ENCODE measurements around the gene C6orf136.

Gene C6orf136, protein sequence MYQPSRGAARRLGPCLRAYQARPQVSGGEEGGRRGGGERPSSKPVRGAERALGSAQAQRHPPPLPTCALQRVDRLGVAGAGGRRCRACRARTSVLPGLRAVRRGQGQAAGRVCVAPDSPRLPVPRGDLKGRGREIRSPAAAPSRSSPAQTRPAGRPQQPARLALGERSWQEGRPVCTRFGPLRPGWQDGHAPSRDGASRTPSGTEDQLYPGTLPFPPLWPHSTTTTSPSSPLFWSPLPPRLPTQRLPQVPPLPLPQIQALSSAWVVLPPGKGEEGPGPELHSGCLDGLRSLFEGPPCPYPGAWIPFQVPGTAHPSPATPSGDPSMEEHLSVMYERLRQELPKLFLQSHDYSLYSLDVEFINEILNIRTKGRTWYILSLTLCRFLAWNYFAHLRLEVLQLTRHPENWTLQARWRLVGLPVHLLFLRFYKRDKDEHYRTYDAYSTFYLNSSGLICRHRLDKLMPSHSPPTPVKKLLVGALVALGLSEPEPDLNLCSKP

GRCh38 chr6:30646450-30647241, at the start of gene C6orf136:
Gene C6orf136, plus strand, starts transcription at chr6:30647133. Its CDS starts 99 bp downstream, at chr6:30647232.
- DNase-seq: peak; percentile 95 to 97

DNA sequence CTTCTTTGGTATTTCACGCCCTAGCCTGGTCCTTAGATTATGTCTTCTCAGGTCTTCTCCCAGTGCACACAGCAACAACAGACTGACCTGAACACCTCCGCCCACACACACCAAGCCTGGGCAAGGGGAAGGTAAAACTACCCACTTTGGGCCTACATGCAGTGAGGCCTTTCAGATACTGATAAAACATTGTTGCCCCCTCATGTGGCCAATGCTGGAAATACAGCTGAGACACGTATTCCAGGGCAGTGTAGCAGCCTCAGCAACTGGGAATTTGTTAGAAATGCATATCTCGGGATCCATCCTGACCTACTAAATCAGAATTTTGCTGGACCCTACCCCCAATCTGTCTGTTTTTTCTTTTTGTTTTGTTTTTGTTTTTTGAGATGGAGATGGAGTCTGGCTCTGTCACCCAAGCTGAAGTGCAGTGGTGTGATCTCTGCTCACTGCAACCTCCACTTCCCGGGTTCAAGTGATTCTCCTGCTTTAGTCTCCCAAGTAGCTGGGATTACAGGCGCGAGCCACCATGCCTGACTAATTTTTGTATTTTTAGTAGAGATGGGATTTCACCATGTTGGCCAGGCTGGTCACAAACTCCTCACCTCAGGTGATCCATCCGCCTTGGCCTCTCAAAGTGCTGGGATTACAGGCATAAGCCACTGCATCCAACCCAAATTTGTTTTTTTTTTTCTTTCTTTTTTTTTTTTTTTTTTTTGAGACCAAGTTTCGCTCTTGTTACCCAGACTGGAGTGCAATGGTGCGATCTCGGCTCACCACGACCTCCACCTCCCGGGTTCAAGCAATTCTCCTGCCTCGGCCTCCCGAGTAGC, 49.4 kb upstream of the C6orf136 start:
- DNase-seq: peak; percentile 73 to 84

- no peak for DNase-seq
Measured at GRCh38 chr6:30598912-30599624, 47.9 kb upstream of the C6orf136 start.

DNA sequence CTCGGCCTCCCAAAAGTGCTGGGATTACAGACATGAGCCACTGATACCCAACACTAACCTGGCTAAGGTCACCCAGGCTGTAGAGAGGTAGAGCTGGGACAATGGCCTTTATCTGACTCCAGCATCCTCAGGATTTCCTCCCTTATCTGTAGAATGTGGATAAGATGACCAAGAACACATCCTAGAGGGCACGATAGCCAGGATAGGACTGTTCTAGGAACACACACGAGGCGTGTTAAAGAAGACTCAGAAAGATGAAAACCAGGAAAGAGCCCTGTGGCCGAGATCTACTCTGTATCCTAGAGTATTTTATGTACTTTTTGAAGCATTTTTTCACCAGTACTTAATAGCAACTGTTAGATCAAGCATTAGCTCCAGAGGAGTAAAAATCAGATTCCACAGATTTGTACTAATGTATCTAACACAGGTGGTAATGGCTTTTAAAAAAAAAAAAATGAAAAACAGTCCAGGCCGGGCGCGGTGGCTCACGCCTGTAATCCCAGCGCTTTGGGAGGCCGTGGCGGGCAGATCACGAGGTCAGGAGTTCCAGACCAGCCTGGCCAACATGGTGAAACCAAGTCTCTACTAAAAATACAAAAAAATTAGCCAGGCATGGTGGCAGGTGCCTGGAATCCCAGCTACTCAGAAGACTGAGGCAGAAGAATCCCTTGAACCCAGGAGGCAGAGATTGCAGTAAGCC, 47.2 kb upstream of the C6orf136 start:
- no peak for DNase-seq

GRCh38 chr6:30600451-30600961, 46.4 kb upstream of the C6orf136 start:
- DNase-seq: no peak

- DNase-seq: peak; percentile 26 to 31
Measured at GRCh38 chr6:30601436-30601814, 45.5 kb upstream of the C6orf136 start.

DNA sequence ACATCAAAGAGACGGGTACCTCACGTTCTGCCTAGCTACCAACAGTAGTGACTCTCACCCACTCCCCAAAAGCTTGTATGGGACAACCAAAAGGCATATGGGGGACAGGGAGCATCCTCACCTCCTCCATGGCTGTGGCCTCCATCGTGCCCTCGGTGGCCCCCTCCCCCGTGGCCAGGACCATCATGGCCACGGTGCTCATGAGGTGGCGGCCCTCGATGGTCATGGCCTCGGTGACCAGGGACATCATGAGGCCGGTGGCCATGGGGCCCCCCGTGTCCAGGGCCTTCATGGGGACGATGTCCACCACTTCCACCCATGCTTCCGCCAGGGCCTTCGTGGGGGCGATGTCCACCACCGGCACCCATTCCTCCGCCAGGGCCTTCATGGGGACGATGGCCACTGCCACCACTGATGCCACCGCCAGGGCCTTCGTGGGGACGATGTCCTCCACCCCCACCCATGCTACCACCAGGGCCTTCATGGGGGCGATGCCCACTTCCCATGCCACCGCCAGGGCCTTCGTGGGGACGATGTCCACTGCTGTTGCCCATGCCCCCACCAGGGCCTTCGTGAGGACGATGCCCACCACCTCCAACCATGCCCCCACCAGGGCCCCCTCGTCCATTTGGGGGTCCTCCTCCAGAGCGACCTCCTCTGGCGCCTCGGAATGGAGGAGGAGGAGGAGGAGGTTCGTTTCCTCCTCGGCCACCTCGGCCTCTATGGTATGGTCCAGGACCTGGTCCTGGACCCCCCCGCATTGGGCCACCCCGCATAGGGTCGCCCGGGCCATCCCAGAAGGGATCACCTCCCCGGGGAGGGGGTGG, 44.9 kb upstream of the C6orf136 start:
- no peak for DNase-seq

- no peak for DNase-seq
Measured at GRCh38 chr6:30603961-30604360, 43.0 kb upstream of the C6orf136 start.

DNA sequence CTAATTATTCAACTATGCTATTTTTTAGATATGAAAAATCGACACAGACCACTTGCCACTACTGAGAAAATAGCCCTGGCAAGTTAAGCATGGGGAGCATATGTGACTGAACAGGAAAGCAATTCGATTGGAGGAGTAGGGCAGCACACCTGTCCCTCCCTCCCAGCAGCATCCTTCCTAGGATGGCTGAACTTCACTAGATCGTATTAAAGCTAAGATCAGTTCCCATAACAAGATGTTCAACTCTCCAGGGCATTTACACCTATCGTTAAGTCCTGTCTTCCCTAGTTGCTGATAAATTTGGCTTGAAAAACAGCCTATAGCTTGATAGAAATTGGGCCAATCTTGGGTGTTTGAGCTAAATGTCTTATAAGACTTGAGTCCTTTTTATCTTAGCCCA, 36.9 kb upstream of the C6orf136 start:
- no peak for DNase-seq

DNA sequence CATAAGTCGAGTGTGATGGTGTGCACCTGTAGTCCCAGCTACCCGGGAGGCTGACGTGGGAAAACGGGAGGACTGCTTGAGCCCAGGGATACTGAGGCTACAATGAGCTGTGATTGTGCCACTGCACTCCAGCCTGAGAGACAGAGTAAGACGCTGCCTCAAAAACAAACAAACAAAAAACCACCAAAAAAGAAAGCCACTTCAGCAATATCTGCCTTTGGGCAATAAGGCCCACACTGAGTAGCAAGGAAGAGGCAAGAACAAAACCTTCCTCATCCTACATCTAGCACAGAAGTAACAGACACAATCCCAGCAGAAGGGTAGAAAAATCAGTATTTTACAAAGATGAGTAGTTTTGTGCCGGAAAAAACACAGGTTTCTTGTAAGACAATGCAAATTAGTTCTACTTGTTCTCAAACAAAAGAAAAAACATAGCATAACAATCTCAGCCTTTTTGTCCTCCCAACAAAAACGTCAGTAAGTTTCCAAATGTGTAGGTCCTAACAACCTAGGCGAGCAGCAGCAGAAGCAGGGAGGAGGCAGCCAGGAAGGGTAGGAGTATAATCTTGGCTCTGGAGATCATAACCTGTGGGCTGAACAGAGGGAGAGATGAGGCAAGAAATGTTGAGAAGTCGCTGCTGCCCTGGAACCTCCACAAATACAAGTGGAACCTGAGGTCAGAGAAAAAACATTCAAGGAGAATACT, 35.6 kb upstream of the C6orf136 start:
- no peak for DNase-seq

GRCh38 chr6:30611856-30612194, 35.1 kb upstream of the C6orf136 start:
- no peak for DNase-seq

DNA sequence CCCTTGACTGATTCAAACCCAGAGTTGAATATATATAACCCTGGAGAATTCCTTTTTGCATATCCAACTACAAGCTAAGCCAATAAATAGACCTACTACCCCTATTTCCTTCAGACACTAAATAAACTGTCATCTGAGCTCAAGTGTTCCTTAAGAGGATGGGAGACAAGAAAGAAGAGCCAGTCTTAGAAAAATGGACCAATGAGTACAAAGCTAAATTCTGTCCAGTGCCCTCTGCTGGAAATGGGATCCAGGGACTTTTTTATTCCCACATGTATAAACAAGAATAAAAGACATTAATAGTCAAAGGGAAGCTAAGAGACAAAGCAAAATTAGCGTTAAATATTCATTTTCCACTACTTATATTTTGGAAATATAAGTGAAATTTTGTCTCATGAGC, 34.7 kb upstream of the C6orf136 start:
- no peak for DNase-seq

DNA sequence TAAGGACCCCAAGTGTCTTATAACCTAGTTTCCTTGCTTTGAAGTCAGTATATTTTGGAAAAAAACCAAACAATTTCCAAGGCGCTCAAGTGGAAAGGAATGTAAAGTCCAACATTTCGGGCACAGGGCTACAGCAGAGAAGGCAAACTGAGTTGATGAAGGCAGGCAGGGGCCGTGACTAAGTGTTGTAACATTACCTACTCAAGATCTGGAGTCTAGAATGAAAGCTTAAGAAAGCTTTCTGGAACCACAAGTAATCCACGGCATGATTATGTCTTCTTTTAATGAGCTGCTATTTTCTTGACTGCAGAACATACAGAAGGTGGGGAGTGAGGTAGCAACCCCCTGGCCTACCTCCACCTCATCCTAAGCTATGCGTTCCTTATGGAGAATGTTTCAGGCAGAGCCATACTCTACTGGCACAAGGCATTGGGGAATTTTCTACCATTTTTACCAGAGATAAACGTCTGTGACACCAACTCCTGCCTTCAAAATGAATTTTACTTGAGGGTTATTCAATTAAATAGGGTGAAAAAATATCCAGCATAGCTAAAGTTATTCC, 34.2 kb upstream of the C6orf136 start:
- DNase-seq: no peak

- DNase-seq: peak in 1 of 2 donors; percentile 25
Measured at GRCh38 chr6:30613251-30614043, 33.5 kb upstream of the C6orf136 start.

DNA sequence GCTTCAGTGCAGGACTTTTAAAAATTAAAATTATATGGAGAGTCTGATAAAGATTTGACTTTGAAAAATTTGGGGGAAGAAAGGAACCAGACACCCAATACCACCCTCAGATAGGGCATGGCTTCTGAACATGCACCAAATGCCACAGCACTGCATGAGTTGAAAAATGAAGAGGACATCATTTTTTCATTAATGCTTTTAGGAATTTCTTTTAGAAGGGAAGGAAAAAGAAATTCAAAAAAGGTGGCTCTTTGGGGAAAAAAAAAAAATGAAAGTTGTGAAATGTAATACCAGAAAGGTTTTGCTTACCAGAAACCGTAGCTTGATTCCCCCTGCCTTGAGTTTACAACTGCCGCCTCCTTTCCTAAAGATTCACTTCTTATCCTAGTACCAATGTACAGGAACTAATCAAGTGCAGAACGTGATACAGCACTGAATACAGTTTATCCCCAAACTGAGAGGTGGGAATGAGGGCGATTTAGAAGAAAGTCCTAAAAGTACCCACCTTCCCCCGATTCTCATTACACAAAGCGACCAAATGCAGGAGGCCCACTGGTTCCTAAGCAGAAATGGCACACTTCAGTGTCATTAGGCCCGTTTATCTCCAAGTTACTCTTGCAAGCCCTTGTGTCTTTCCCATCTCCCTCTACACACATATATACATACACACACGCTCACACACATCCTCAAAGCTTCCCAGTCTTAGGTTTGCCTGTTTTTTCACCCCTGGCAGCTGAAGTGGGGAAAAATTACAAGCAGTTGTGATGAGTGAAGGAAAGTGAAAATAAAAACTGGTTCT, 32.7 kb upstream of the C6orf136 start:
- DNase-seq: no peak

DNA sequence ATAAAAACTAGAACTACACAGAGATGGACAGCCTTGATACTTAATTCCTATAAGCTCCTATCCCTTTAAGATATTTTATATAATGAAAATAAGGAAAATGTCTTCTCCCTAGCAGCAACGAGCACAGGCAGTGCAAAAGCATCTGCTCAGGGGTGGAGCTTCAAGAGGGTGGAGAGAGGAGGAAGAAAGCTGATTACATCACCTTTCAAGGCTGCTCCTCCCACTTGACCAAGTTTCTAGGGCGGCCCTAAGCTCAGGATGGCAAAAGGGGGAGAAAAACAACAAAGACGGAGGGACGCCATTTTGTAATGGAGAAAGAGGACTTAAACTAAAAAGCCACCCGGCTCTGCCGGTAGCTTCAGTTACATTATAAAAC, 32.1 kb upstream of the C6orf136 start:
- DNase-seq: peak; percentile 94 to 96

DNA sequence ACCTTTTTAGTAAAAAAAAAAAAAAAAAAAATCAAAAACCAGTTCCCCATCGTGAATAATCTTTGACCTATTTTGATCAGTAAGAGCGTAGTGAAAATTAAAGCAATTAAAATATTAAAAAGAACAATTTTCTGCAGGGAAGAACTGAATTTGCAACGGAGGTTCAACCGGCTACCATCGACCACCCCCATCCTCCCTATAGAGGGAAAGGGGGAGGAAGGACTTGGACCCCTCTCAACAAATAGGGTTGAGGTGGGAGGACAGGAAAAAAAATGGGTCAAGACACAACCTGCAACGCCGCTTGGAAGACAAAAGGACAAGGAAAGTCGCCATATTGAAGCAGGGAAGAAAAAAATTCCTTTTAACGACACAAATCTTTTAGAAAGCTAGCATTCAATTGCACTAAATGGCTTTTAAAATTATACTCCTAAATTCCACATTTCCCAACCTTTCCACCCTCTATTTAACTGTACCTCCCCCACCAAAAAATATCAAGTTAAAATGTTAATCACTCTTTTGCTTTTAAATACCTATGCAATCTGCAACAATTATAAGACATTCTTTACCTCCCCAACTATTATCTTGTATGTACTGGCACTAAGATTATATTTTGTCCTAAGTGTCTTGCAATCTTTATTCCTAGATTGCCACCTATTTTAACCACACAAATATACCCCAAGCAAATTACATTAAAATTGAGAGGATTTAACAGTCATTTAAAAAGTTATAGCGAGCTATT, 31.5 kb upstream of the C6orf136 start:
- DNase-seq: peak; percentile 51 to 69
